H9 (cell line): ENCODE measurements around the gene ADRM1. TPM values are rescaled to one million over a fixed set of nuclear protein-coding genes. Genes with fewer than 3 reads are reported as not detected.

Experiments
- DNase-seq: peaks from one replicate; pipeline ENCODE4 v3.0.0-alpha.2; 2017
- H2AFZ ChIP-seq: one replicate; pipeline ENCODE4 v1.6.1; 2013; ENCODE audit warnings: mild to moderate bottlenecking, low read length, control low read depth, moderate library complexity
- H2AK5ac ChIP-seq: 2 replicates; pipeline ENCODE4 v1.6.1; 2013; ENCODE audit warnings: low read length, control low read depth, mixed read lengths; ENCODE audit not compliant: insufficient read length
- H2BK120ac ChIP-seq: one replicate; pipeline ENCODE4 v1.6.1; 2013; ENCODE audit warnings: low read depth, mild to moderate bottlenecking, low read length, control low read depth, inconsistent platforms; ENCODE audit not compliant: poor library complexity, severe bottlenecking
- H2BK12ac ChIP-seq: 2 replicates; pipeline ENCODE4 v1.6.1; 2013; ENCODE audit warnings: low read length, control low read depth, mixed read lengths, low read depth; ENCODE audit not compliant: insufficient read length
- H2BK15ac ChIP-seq: 2 replicates; pipeline ENCODE4 v1.6.1; 2013; ENCODE audit warnings: low read depth, low read length, control low read depth
- H2BK20ac ChIP-seq: one replicate; pipeline ENCODE4 v1.6.1; 2013; ENCODE audit warnings: low read depth, mild to moderate bottlenecking, low read length, control low read depth, inconsistent platforms; ENCODE audit not compliant: poor library complexity, severe bottlenecking
- H2BK5ac ChIP-seq: 2 replicates; pipeline ENCODE4 v1.6.1; 2013; ENCODE audit warnings: low read length, control low read depth, mixed read lengths; ENCODE audit not compliant: insufficient read length
- H3K14ac ChIP-seq: 2 replicates; pipeline ENCODE4 v1.6.1; 2013; ENCODE audit warnings: low read length, control low read depth; ENCODE audit not compliant: insufficient read depth
- H3K18ac ChIP-seq: 2 replicates; pipeline ENCODE4 v1.6.1; 2013; ENCODE audit warnings: low read depth, mild to moderate bottlenecking, mixed read lengths, low read length, control low read depth; ENCODE audit not compliant: insufficient read length
- H3K23ac ChIP-seq: 2 replicates; pipeline ENCODE4 v1.6.1; 2013; ENCODE audit warnings: low read length, control low read depth, mixed read lengths, low read depth; ENCODE audit not compliant: insufficient read length
- H3K23me2 ChIP-seq: 2 replicates; pipeline ENCODE4 v1.6.1; 2013; ENCODE audit warnings: low read depth, mild to moderate bottlenecking, mixed read lengths, low read length, control low read depth; ENCODE audit not compliant: insufficient read length, poor library complexity, severe bottlenecking
- H3K27ac ChIP-seq: 2 replicates; pipeline ENCODE4 v1.5.1; 2013; ENCODE audit warnings: low read length, control low read depth, mixed read lengths, low read depth; ENCODE audit not compliant: insufficient read length
- H3K27me3 ChIP-seq: 2 replicates; pipeline ENCODE4 v1.6.1; 2013; ENCODE audit warnings: low read length, control low read depth, inconsistent platforms; ENCODE audit not compliant: insufficient read depth
- H3K4ac ChIP-seq: 2 replicates; pipeline ENCODE4 v1.6.1; 2013; ENCODE audit warnings: low read depth, mild to moderate bottlenecking, control low read depth, inconsistent platforms, low read length, moderate library complexity
- H3K4me1 ChIP-seq: 2 replicates; pipeline ENCODE4 v1.6.1; 2013; ENCODE audit warnings: low read length, control low read depth, inconsistent platforms; ENCODE audit not compliant: insufficient read depth
- H3K4me2 ChIP-seq: 2 replicates; pipeline ENCODE4 v1.6.1; 2013; ENCODE audit warnings: low read length, control low read depth, mixed read lengths; ENCODE audit not compliant: insufficient read length, insufficient read depth
- H3K56ac ChIP-seq: 2 replicates; pipeline ENCODE4 v1.6.1; 2013; ENCODE audit warnings: low read depth, mild to moderate bottlenecking, mixed read lengths, low read length, control low read depth; ENCODE audit not compliant: insufficient read length
- H3K79me1 ChIP-seq: 2 replicates; pipeline ENCODE4 v1.6.1; 2013; ENCODE audit warnings: low read depth, mild to moderate bottlenecking, moderate library complexity, low read length, control low read depth, inconsistent platforms; ENCODE audit not compliant: insufficient read depth, poor library complexity, severe bottlenecking
- H3K79me2 ChIP-seq: 2 replicates; pipeline ENCODE4 v1.6.1; 2013; ENCODE audit warnings: low read length, control low read depth, inconsistent platforms; ENCODE audit not compliant: insufficient read depth
- H3K9ac ChIP-seq: 2 replicates; pipeline ENCODE4 v1.6.1; 2013; ENCODE audit warnings: low read length, control low read depth, mixed read lengths; ENCODE audit not compliant: insufficient read length; ENCODE audit errors: extremely low read depth
- H3K9me3 ChIP-seq: one replicate; pipeline ENCODE4 v1.6.1; 2013; ENCODE audit warnings: low read depth, low read length, inconsistent platforms; ENCODE audit not compliant: control insufficient read depth
- H3T11ph ChIP-seq: one replicate; pipeline ENCODE4 v1.6.1; 2013; ENCODE audit warnings: mild to moderate bottlenecking, low read length, control low read depth, inconsistent platforms
- H4K20me1 ChIP-seq: one replicate; pipeline ENCODE4 v1.6.1; 2013; ENCODE audit not compliant: control insufficient read depth, insufficient read length, insufficient read depth
- H4K5ac ChIP-seq: 2 replicates; pipeline ENCODE4 v1.6.1; 2013; ENCODE audit warnings: low read depth, mild to moderate bottlenecking, mixed read lengths, low read length, control low read depth; ENCODE audit not compliant: insufficient read length
- H4K8ac ChIP-seq: replicated peaks from 2 replicates; pipeline ENCODE4 v1.6.1; 2013; ENCODE audit warnings: low read length, control low read depth, mixed read lengths, low read depth; ENCODE audit not compliant: insufficient read length
- H4K91ac ChIP-seq: 2 replicates; pipeline ENCODE4 v1.6.1; 2013; ENCODE audit warnings: low read depth, mild to moderate bottlenecking, moderate library complexity, mixed read lengths, low read length, control low read depth; ENCODE audit not compliant: insufficient read length
- H3K27ac Mint-ChIP-seq, 3 experiments: 2 replicates in 2 of 3; 3 replicates in 1 of 3; pipeline ENCODE4 v1.8.0; 2020 to 2021; ENCODE audit warnings: mixed read lengths in 3 of 3, mild to moderate bottlenecking in 1 of 3, moderate library complexity in 1 of 3
- H3K27me3 Mint-ChIP-seq: 2 replicates; pipeline ENCODE4 v1.8.0; 2021; ENCODE audit warnings: low read depth, mild to moderate bottlenecking, moderate library complexity, mixed read lengths
- H3K36me3 Mint-ChIP-seq, 3 experiments: 2 replicates in 2 of 3; 3 replicates in 1 of 3; pipeline ENCODE4 v1.8.0; 2020 to 2021; ENCODE audit warnings: low read depth in 3 of 3, mixed read lengths in 3 of 3; ENCODE audit not compliant: insufficient read depth in 1 of 3
- H3K4me1 Mint-ChIP-seq, 2 experiments: 2 replicates each; pipeline ENCODE4 v1.8.0; 2020; ENCODE audit warnings: mixed read lengths in 2 of 2
- H3K4me3 Mint-ChIP-seq, 2 experiments: 2 replicates in 1 of 2; 3 replicates in 1 of 2; pipeline ENCODE4 v1.8.0; 2020 to 2021; ENCODE audit warnings: mild to moderate bottlenecking in 2 of 2, mixed read lengths in 2 of 2, moderate library complexity in 1 of 2
- H3K9me3 Mint-ChIP-seq, 2 experiments: 2 replicates in 1 of 2; 3 replicates in 1 of 2; pipeline ENCODE4 v1.8.0; 2020; ENCODE audit warnings: mild to moderate bottlenecking in 2 of 2, mixed read lengths in 2 of 2, moderate library complexity in 1 of 2
- CTCF ChIP-seq: fragments of 200-600 bp; sonication (generic); conservative IDR thresholded peaks from 3 replicates; pipeline ENCODE4 v1.8.0; 2021; ENCODE audit warnings: antibody characterized with exemption, mild to moderate bottlenecking
- WGBS: extraction: QIAGEN DNeasy Blood & Tissue Kit; methylation state at CpG from one replicate; pipeline ENCODE4 v1.1.7; 2013; ENCODE audit warnings: missing lambda C conversion rate, low lambda C conversion rate, mixed read lengths; ENCODE audit not compliant: insufficient read length; ENCODE audit errors: extremely low coverage; 5-methylcytosine and 5-hydroxymethylcytosine counted together
- total RNA-seq: library from RNA; stranded (reverse); gene quantifications from 2 replicates; pipeline ENCODE4 v1.2.1, GENCODE V29; 2021

Gene ADRM1
- total RNA-seq, 1 experiment from 2014 or later = 153 TPM

GRCh38 chr20:62303340-62304226, 786 bp downstream of the ADRM1 start:
- Histone ChIP-seq H3K79me2 (peaks cover 18% of the 10 kb centered on the region; the same call in 1 of the 2 replicates), H3K23me2 (peaks cover 7% of the 10 kb centered on the region), H3K23ac (no peak overlapping the region), H3K4me2 (peak overlapping the region; percentile 63), H2BK5ac (no peak overlapping the region), H2BK120ac (no peak overlapping the region), H4K91ac (no peak overlapping the region), H3K27me3 (no peaks in the 10 kb centered on the region), H3K9ac (peak overlapping the region; percentile 67), H4K5ac (no peak overlapping the region), H2BK12ac (no peak overlapping the region), H3K4me1 (no peaks in the 10 kb centered on the region; the same call in 1 of the 2 replicates), H4K20me1 (no peaks in the 10 kb centered on the region), H3K4ac (no peak overlapping the region), H2AFZ (no peak overlapping the region), H4K8ac (no peak overlapping the region), H3K18ac (no peak overlapping the region), H3K56ac (no peak overlapping the region), H2BK20ac (no peak overlapping the region), H2BK15ac (no peak overlapping the region), H3T11ph (no peak overlapping the region), H3K9me3 (no peaks in the 10 kb centered on the region), H2AK5ac (no peak overlapping the region), H3K14ac (peak overlapping the region; percentile 63; the same call in 1 of the 2 replicates), H3K79me1 (no peaks in the 10 kb centered on the region), H3K27ac (no peak overlapping the region)
- Mint-ChIP-seq H3K4me1 (peaks cover 14 to 22% of the 10 kb centered on the region in 2 experiments), H3K36me3 (peaks cover 19 to 48% (median 47%) of the 10 kb centered on the region in 3 experiments), H3K4me3 (peak overlapping the region; percentile 90 to 96), H3K9me3 (no peaks in the 10 kb centered on the region), H3K27me3 (no peaks in the 10 kb centered on the region), H3K27ac (peak overlapping the region; percentile 85 to 97 (median 92); a peak in 6 of 7 replicates)
- DNase-seq = peak; percentile 31
- TF ChIP-seq CTCF = no peak
- WGBS = no CpG with 5 or more reads among the region's 66 CpGs
